ENCODE results near the gene NT5C3B. TPM values are rescaled to one million over a fixed set of nuclear protein-coding genes. Genes with fewer than 3 reads are reported as not detected.

NT5C3B gene
- polyA plus RNA-seq, 1 of the 3 experiments (the other 2 are of a cell fraction) = 87.4 TPM

- ChIA-PET CTCF (interaction anchor here (1.3 to 20.2 kb wide), 3 partner anchors 8 to 194 kb away, joined by 3 to 405 read pairs (median 20); partner anchors contain the start of genes HAP1 and JUP), POLR2A (no interaction called here)
- no peak for TF ChIP-seq EP300 (IDR thresholded peaks at IDR 0.05; ENCODE audit: borderline replicate concordance in 1 of 2, low read depth in 1 of 2, low read length in 1 of 2)
- TF ChIP-seq GATA2 (CRISPR knock-in tag; IDR thresholded peaks at IDR 0.05) = no peak
- TF ChIP-seq SIN3A (IDR thresholded peaks at IDR 0.05; ENCODE audit: borderline replicate concordance, low read depth, low read length) = no peak
- no peak for TF ChIP-seq SMC3 (IDR thresholded peaks at IDR 0.05; ENCODE audit: low read depth, low read length)
- no peak for TF ChIP-seq MEF2A (IDR thresholded peaks at IDR 0.05; ENCODE audit: borderline replicate concordance, low read depth)
- no peak for TF ChIP-seq ZBTB33 (IDR thresholded peaks at IDR 0.05; ENCODE audit: borderline replicate concordance, low read depth)
- no peak overlapping the region for H3K9ac ChIP-seq
- no peaks in the 10 kb centered on the region for H4K20me1 ChIP-seq (ENCODE audit: insufficient read depth)
- no peaks in the 10 kb centered on the region for H3K27me3 ChIP-seq (ENCODE audit: insufficient read depth)
- no peaks in the 10 kb centered on the region for H3K9me2 ChIP-seq
- H3K9me3 ChIP-seq = no peaks in the 10 kb centered on the region
- H3K27ac ChIP-seq (ENCODE audit: low read depth in 2 of 2, low read length in 1 of 2) = no peak overlapping the region
- H3K4me1 ChIP-seq (ENCODE audit: control insufficient read depth in 1 of 2, insufficient read depth in 2 of 2, low read depth in 1 of 2, low read length in 1 of 2) = peaks cover 11 to 12% of the 10 kb centered on the region in 2 experiments; a peak in 3 of 4 replicates
- no peaks in the 10 kb centered on the region for H3K79me2 ChIP-seq (ENCODE audit: insufficient read depth)
- H3K4me3 ChIP-seq (ENCODE audit: low read depth in 2 of 2, low read length in 1 of 2) = no peak overlapping the region
- H3K4me2 ChIP-seq = no peak overlapping the region
- no peaks in the 10 kb centered on the region for H3K36me3 ChIP-seq (replicated peaks in 1 of 2; ENCODE audit: control insufficient read depth in 1 of 2, insufficient read depth in 2 of 2, low read length in 1 of 2)
- 97% methylated on average over 5 of the region's 5 CpGs for WGBS (ENCODE audit: low lambda C conversion rate)
- no peak overlapping the region for H2AFZ ChIP-seq (ENCODE audit: low read depth)
- DNase-seq = no peak
- H3F3A ChIP-seq (replicated peaks; ENCODE audit: insufficient read depth) = no peaks in the 10 kb centered on the region
Measured at GRCh38 chr17:41794540-41794975, 41.5 kb downstream of the NT5C3B start.

GRCh38 chr17:41793784-41794539 lies 42.1 kb downstream of the NT5C3B start:
- TF ChIP-seq RCOR1 (IDR thresholded peaks at IDR 0.05; ENCODE audit: low read length) = no peak
- TF ChIP-seq RXRA (IDR thresholded peaks at IDR 0.05; ENCODE audit: borderline replicate concordance, low read depth) = no peak
- no peak for TF ChIP-seq IRF3 (IDR thresholded peaks at IDR 0.05; ENCODE audit: low read depth, low read length)
- no peak for TF ChIP-seq REST (IDR thresholded peaks at IDR 0.05; ENCODE audit: low read depth, low read length)
- no peak for TF ChIP-seq ELF1 (IDR thresholded peaks at IDR 0.05)
- TF ChIP-seq EZH2phosphoT487 (IDR thresholded peaks at IDR 0.05; ENCODE audit: borderline replicate concordance, low read depth) = no peak
- no peak for TF ChIP-seq CHD2 (IDR thresholded peaks at IDR 0.05; ENCODE audit: low read length, partially characterized antibody)
- Histone ChIP-seq H3K9me3 (no peaks in the 10 kb centered on the region), H3K4me1 (ENCODE audit: control insufficient read depth in 1 of 2, insufficient read depth in 2 of 2, low read depth in 1 of 2, low read length in 1 of 2) (peaks cover 11 to 12% of the 10 kb centered on the region in 2 experiments; a peak in 3 of 4 replicates), H3K4me3 (ENCODE audit: low read depth in 2 of 2, low read length in 1 of 2) (no peak overlapping the region), H4K20me1 (ENCODE audit: insufficient read depth) (no peaks in the 10 kb centered on the region), H3F3A (replicated peaks; ENCODE audit: insufficient read depth) (no peaks in the 10 kb centered on the region), H3K27me3 (ENCODE audit: insufficient read depth) (no peaks in the 10 kb centered on the region), H3K79me2 (ENCODE audit: insufficient read depth) (no peaks in the 10 kb centered on the region), H3K27ac (ENCODE audit: low read depth in 2 of 2, low read length in 1 of 2) (no peak overlapping the region), H2AFZ (ENCODE audit: low read depth) (no peak overlapping the region), H3K4me2 (no peak overlapping the region), H3K9ac (no peak overlapping the region), H3K9me2 (no peaks in the 10 kb centered on the region), H3K36me3 (replicated peaks in 1 of 2; ENCODE audit: control insufficient read depth in 1 of 2, insufficient read depth in 2 of 2, low read length in 1 of 2) (no peaks in the 10 kb centered on the region)
- no peak for DNase-seq
- ChIA-PET CTCF (interaction anchor here (1.3 to 20.2 kb wide), 5 partner anchors 8 to 195 kb away, joined by 3 to 405 read pairs (median 14); partner anchors contain the start of genes HAP1, JUP and P3H4), POLR2A (no interaction called here)
- 85% methylated on average over 12 of the region's 14 CpGs for whole genome bisulfite sequencing (ENCODE audit: low lambda C conversion rate)

All from SK-N-SH (cell line).